IPS DF 6.9 (cell line): Measurements from ENCODE around the gene KCNH3.
"Not testable (repeated sequence)": the region's sequence is repeated elsewhere in the genome, so short reads cannot be mapped to it uniquely, and the experiment has no call there.

Source experiments
- DNase-seq: peaks from one replicate; pipeline ENCODE4 v3.0.0-alpha.2; 2013; ENCODE audit warnings: low read depth, low spot score
- H3K27ac ChIP-seq: one replicate; pipeline ENCODE4 v1.5.1; 2013; ENCODE audit warnings: low read length, control low read depth
- H3K27me3 ChIP-seq: 2 replicates; pipeline ENCODE4 v1.6.1; 2013; ENCODE audit warnings: mild to moderate bottlenecking, low read length; ENCODE audit not compliant: control insufficient read depth, insufficient read depth
- H3K36me3 ChIP-seq: 2 replicates; pipeline ENCODE4 v1.6.1; 2013; ENCODE audit warnings: low read length; ENCODE audit not compliant: control insufficient read depth, insufficient read depth
- H3K4me1 ChIP-seq: 2 replicates; pipeline ENCODE4 v1.6.1; 2013; ENCODE audit warnings: low read length; ENCODE audit not compliant: control insufficient read depth, insufficient read depth
- H3K4me3 ChIP-seq: 2 replicates; pipeline ENCODE4 v1.5.1; 2013; ENCODE audit warnings: mild to moderate bottlenecking, low read length
- H3K9me3 ChIP-seq: 2 replicates; pipeline ENCODE4 v1.6.1; 2013; ENCODE audit warnings: low read length, inconsistent platforms; ENCODE audit not compliant: control insufficient read depth, insufficient read depth
- WGBS: extraction: QIAGEN DNeasy Blood & Tissue Kit; methylation state at CpG from one replicate; pipeline ENCODE4 v1.1.7; 2013; ENCODE audit warnings: mixed read lengths, missing lambda C conversion rate; ENCODE audit not compliant: insufficient read length, insufficient coverage; 5-methylcytosine and 5-hydroxymethylcytosine counted together

The KCNH3 gene

DNA sequence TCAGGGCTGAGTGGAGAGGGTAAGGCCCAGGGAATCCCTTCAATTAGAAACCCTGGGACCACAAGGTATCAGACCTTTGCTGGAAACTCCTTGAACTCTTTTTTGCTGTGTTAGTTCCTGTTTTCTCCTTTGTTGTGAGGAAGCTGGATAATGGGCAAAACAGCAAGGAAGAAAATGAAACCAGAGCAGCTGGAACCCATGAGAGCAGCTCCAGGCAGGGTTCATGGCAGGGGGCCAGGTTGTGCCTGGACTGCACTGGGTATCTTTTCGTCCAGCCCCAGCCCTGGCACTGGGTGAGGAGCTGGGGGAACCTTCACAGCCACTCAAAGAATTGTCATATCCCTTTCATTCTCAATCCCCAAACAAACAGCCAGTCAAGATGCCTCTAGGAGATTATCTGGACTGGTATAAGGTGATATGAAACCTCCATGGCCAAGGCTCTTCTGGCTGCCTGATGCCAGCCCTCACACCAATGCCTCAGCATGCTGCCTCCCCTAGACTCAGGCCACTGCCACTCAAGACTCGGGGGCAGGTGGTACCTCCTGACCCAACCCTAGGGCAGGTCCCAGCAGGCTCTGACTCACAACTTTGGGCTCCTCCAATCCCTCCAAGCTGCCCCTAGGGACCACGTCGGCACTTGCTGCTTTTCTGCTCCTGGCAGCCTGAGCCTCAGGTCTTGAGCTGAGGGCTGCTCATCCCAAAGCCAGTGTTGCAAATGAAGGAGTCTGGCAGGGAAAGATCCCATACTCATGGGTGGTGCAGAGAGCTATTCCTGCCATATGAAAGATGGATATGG is 50.1 kb downstream of the KCNH3 start:
- H3K9me3 ChIP-seq, result no peaks in the 10 kb centered on the region
- no CpG with 5 or more reads among the region's 4 CpGs for WGBS
- H3K36me3 ChIP-seq, result peaks cover 2% of the 10 kb centered on the region; the same call in 1 of the 2 replicates
- H3K4me1 ChIP-seq, result no peaks in the 10 kb centered on the region
- no peak for DNase-seq
- no peak overlapping the region for H3K4me3 ChIP-seq
- H3K27me3 ChIP-seq, result no peaks in the 10 kb centered on the region
- no peak overlapping the region for H3K27ac ChIP-seq

DNA sequence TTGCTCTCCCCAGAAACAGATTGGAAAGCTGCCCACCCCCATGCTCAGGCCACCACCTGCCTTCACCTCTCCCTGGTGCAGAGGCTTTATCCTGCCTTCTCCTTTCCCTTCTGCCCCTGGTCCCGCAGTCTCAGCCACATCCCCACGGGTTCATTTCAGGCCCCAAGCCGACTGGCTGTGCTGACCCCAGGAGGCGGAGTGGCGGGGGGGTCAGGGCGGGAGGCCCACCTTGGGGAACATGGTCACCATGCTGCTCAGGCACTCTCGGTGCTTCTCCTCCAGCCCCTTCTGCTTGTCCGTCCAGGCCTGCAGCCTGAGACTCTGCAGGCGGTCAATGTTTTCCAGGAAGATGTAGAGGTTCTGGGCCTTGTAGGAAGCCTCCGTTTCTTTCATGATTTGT is 59.7 kb downstream of the KCNH3 start:
- Histone ChIP-seq H3K36me3 (no peaks in the 10 kb centered on the region), H3K9me3 (no peaks in the 10 kb centered on the region), H3K4me3 (no peak overlapping the region), H3K4me1 (no peaks in the 10 kb centered on the region), H3K27ac (no peak overlapping the region), H3K27me3 (no peaks in the 10 kb centered on the region)
- no peak for DNase-seq
- WGBS, result no CpG with 5 or more reads among the region's 10 CpGs

DNA sequence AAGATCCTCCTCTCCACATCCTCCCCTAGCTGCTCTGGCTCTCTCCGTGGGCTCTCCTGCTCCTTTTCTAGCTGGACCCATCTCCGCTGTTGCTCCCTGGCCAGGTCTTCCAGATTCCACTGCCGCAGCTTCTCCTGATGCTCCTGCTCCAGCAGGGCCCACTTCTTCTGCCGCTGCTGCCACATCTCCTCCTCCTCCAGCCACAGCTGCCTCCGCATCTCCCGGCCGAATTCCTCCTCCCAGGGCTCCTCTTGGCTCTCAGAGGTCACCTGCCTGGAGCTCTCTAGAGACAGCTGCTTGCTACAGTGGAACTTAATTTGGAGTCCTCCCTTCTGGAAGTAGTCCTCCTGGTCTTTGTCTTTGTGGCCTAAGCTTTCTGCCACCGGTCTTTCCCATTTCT is 61.1 kb downstream of the KCNH3 start:
- DNase-seq, result no peak
- no CpG with 5 or more reads among the region's 8 CpGs for WGBS
- no peak overlapping the region for H3K27ac ChIP-seq
- no peaks in the 10 kb centered on the region for H3K9me3 ChIP-seq
- H3K4me1 ChIP-seq, result no peaks in the 10 kb centered on the region
- H3K27me3 ChIP-seq, result no peaks in the 10 kb centered on the region
- H3K4me3 ChIP-seq, result no peak overlapping the region
- no peaks in the 10 kb centered on the region for H3K36me3 ChIP-seq

GRCh38 chr12:49603721-49604120 is 64.9 kb downstream of the KCNH3 start:
- no peaks in the 10 kb centered on the region for H3K9me3 ChIP-seq
- H3K4me3 ChIP-seq, result no peak overlapping the region
- WGBS, result no CpG with 5 or more reads among the region's 1 CpG
- H3K36me3 ChIP-seq, result no peaks in the 10 kb centered on the region
- no peak for DNase-seq
- no peaks in the 10 kb centered on the region for H3K4me1 ChIP-seq
- no peaks in the 10 kb centered on the region for H3K27me3 ChIP-seq
- H3K27ac ChIP-seq, result no peak overlapping the region

DNA sequence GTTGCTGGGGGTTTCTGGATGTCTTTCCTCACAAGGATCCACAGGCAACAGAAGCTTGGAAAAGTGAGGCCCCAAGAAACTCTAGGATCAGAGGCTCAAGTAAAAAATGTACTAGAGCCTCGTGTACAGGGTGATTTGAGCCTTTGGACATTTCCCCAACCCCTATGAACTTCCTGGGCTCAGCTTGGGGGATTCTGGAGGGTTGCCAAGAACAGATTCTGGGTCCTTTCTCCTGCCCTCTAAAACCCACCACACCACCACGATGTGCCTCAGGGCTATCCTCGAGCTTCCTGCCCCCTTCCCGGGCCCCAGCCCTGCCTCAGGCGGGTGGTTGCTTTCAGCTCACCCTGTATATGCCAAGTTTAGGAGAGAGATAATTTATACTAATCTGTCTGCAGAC is 66.0 kb downstream of the KCNH3 start:
- Histone ChIP-seq H3K4me1 (no peaks in the 10 kb centered on the region), H3K9me3 (no peaks in the 10 kb centered on the region), H3K27me3 (no peaks in the 10 kb centered on the region), H3K36me3 (no peaks in the 10 kb centered on the region), H3K4me3 (no peak overlapping the region), H3K27ac (no peak overlapping the region)
- WGBS, result no CpG with 5 or more reads among the region's 5 CpGs
- DNase-seq, result no peak

DNA sequence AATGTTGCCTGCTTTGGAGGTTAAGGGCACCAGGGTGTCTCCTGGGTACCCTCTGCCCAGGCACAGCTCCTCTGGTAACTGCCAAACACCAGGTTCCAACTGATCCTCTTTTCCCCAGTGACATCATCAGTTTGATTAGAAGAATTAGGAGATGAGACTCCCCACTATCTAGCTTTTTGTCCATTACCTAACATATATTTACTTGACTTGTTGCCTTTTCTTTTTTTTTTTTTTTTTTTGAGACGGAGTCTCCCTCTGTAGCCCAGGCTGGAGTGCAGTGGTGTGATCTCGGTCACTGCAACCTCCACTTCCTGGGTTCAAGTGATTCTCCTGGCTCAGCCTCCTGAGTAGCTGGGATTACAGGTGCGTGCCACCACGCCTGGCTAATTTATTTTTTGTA is 66.7 kb downstream of the KCNH3 start, which contains the start of gene FAM186B:
TSS of gene FAM186B (minus strand) at position 101 of the 400 bp plus-strand sequence. CDS start 162 bp downstream, outside the sequence.
- H3K4me1 ChIP-seq, H3K4me3 ChIP-seq, H3K27me3 ChIP-seq, H3K36me3 ChIP-seq, H3K27ac ChIP-seq, H3K9me3 ChIP-seq, DNase-seq: not testable (repeated sequence)
- no CpG with 5 or more reads among the region's 4 CpGs for WGBS
